IgD-negative memory B cell (primary cell): ENCODE results near the gene TBC1D12. TPM values are rescaled to one million over a fixed set of nuclear protein-coding genes. Genes with fewer than 3 reads are reported as not detected.
A peak's percentile ranks its signal among the peaks of the same experiment; 100 is the strongest.

Source experiments
- H3K27ac Mint-ChIP-seq, 3 donors: one replicate each; pipeline ENCODE4 v1.8.0; 2020 to 2022; ENCODE audit warnings: mild to moderate bottlenecking in 3 of 3, mixed read lengths in 3 of 3, moderate library complexity in 1 of 3
- H3K27me3 Mint-ChIP-seq: one replicate; pipeline ENCODE4 v1.8.0; 2021; ENCODE audit warnings: mixed read lengths
- H3K36me3 Mint-ChIP-seq: one replicate; pipeline ENCODE4 v1.8.0; 2020; ENCODE audit warnings: mild to moderate bottlenecking, mixed read lengths
- H3K4me1 Mint-ChIP-seq, 3 donors: one replicate each; pipeline ENCODE4 v1.8.0; 2020 to 2022; ENCODE audit warnings: mixed read lengths in 3 of 3, mild to moderate bottlenecking in 1 of 3
- H3K4me3 Mint-ChIP-seq, 4 donors: one replicate each; pipeline ENCODE4 v1.8.0; 2020 to 2022; ENCODE audit warnings: mild to moderate bottlenecking in 4 of 4, mixed read lengths in 4 of 4, moderate library complexity in 3 of 4
- H3K9me3 Mint-ChIP-seq, 3 donors: one replicate each; pipeline ENCODE4 v1.8.0; 2020 to 2021; ENCODE audit warnings: mixed read lengths in 3 of 3, mild to moderate bottlenecking in 1 of 3
- polyA plus RNA-seq: library from polyadenylated mRNA; unstranded; fragments of 300-500 nt; fragmentation: Illumina TruSeq; gene quantifications from one replicate; pipeline ENCODE4 v1.2.3, GENCODE V29; 2021

TBC1D12 gene
- polyA plus RNA-seq, 1 donor from 2014 or later: 2.9 TPM

DNA sequence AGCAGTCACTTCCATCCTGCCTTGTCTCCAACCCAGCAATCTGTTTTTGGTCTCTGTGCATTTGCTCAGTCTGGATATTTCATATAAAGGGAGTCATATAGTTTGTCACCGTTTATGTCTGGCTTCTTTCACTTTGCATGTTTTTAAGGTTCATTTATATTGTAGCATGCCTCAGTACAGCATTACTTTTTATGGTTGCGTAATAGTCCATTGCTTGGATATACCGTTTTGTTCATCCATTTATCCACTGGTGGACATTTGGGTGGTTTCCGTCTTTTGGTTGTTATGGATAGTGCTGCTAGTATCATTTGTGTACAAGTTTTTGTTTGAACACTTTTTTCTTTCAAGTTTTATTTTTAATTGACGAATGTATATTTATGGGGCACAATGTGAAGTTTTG lies 18.2 kb downstream of the TBC1D12 start:
- Mint-ChIP-seq H3K4me1 (peaks cover 11 to 39% (median 23%) of the 10 kb centered on the region in 3 donors), H3K9me3 (peaks cover 0 to 4% (median 0%) of the 10 kb centered on the region in 3 donors), H3K36me3 (peaks cover 6% of the 10 kb centered on the region), H3K4me3 (no peak overlapping the region), H3K27ac (no peak overlapping the region), H3K27me3 (no peaks in the 10 kb centered on the region)

DNA sequence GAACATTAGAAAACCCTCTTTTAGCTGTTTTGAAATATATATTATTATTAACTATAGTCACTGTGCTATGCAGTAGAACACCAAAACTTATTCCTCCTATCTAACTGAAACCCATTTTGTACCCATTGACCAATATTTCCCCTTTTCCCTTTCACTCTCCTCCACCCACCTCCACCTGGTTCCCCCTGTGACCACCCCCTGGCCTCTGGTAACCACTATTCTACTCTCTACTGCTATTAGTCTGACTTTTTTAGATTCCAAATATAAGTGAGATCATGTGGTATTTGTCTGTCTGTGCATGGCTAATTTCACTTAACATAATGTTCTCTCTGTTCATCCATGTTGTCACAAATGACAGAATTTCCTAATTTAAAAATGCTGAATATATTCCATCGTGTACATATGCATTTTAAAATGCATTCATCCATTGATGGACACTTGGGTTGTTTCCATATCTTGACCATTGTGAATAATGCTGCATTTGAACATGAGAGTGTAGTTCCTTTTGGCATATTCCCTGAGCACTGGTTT lies 18.7 kb downstream of the TBC1D12 start:
- Mint-ChIP-seq H3K27me3 (no peaks in the 10 kb centered on the region), H3K27ac (no peak overlapping the region), H3K9me3 (peaks cover 0 to 6% (median 0%) of the 10 kb centered on the region in 3 donors), H3K4me3 (peak overlapping the region in 1 of 4 donors; percentile 44), H3K4me1 (peaks cover 7 to 35% (median 20%) of the 10 kb centered on the region in 3 donors), H3K36me3 (peaks cover 7% of the 10 kb centered on the region)

- H3K4me3 Mint-ChIP-seq: no peak overlapping the region
- H3K27ac Mint-ChIP-seq: no peak overlapping the region
- no peaks in the 10 kb centered on the region for H3K27me3 Mint-ChIP-seq
- H3K36me3 Mint-ChIP-seq: peaks cover 16% of the 10 kb centered on the region
- H3K4me1 Mint-ChIP-seq: peaks cover 14 to 35% (median 24%) of the 10 kb centered on the region in 3 donors
- H3K9me3 Mint-ChIP-seq: peaks cover 0 to 8% (median 5%) of the 10 kb centered on the region in 3 donors
Measured at GRCh38 chr10:94423627-94424026, 21.3 kb downstream of the TBC1D12 start.

DNA sequence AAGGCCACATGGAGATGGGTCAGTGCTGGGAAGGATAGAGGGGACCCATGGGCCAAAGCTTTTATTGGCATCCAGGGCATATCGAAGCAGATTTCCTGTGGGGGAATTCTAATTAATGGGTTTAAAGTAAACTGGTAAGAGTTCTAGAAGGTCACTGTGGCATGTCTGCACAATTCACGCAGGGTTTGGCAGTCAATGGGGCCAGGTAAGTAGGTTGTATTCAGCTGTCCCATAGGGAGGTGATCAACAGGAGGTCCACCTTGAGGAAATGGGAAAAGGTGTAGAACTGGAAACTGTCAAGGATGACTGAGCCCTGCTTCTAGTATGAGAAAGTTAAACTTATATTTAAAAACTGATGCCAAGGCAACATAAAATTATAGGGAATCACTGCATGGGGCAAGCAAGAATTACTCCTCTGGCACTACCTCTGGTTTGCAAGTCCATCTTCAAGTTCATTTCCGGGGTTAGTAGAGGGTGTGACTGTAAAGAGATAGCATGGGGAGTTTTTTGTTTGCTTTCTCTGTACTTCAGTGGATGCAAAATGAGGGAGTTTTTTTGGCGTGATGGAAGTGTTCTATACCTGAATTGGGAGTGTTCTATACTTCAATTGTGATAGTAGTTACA lies 22.5 kb downstream of the TBC1D12 start:
- H3K4me1 Mint-ChIP-seq: peaks cover 14 to 33% (median 22%) of the 10 kb centered on the region in 3 donors
- H3K4me3 Mint-ChIP-seq: no peak overlapping the region
- no peak overlapping the region for H3K27ac Mint-ChIP-seq
- peaks cover 0 to 8% (median 5%) of the 10 kb centered on the region in 3 donors for H3K9me3 Mint-ChIP-seq
- H3K27me3 Mint-ChIP-seq: no peaks in the 10 kb centered on the region
- H3K36me3 Mint-ChIP-seq: peaks cover 16% of the 10 kb centered on the region

- Mint-ChIP-seq H3K27me3 (no peaks in the 10 kb centered on the region), H3K9me3 (peaks cover 0 to 8% (median 5%) of the 10 kb centered on the region in 3 donors), H3K36me3 (peaks cover 16% of the 10 kb centered on the region), H3K27ac (no peak overlapping the region), H3K4me1 (peaks cover 16 to 27% (median 17%) of the 10 kb centered on the region in 3 donors), H3K4me3 (no peak overlapping the region)
Measured at GRCh38 chr10:94425942-94426341, 23.6 kb downstream of the TBC1D12 start.

DNA sequence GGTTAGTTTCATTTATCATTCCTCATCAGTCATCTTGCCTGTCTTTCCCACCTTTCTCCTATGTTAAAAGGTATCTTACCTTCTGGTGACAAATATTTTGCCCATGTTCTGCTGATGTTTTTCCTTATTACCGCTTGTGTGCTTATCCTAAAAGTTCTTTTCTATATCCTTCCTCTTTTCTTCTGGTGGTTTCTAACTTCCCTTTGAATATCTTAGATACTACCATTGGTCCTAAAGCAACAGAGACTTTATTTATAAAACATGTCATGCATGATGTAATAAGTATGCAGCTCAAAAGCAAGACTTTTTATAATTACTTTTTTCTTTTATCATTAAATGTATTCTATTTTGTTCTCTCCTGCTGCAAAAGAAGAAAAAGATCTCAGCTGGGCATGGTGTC lies 24.8 kb downstream of the TBC1D12 start:
- H3K27me3 Mint-ChIP-seq: no peaks in the 10 kb centered on the region
- peaks cover 14% of the 10 kb centered on the region for H3K36me3 Mint-ChIP-seq
- peaks cover 13 to 17% (median 14%) of the 10 kb centered on the region in 3 donors for H3K4me1 Mint-ChIP-seq
- H3K27ac Mint-ChIP-seq: no peak overlapping the region
- H3K4me3 Mint-ChIP-seq: peak overlapping the region in 1 of 4 donors; percentile 9
- H3K9me3 Mint-ChIP-seq: peaks cover 0 to 8% (median 5%) of the 10 kb centered on the region in 3 donors

DNA sequence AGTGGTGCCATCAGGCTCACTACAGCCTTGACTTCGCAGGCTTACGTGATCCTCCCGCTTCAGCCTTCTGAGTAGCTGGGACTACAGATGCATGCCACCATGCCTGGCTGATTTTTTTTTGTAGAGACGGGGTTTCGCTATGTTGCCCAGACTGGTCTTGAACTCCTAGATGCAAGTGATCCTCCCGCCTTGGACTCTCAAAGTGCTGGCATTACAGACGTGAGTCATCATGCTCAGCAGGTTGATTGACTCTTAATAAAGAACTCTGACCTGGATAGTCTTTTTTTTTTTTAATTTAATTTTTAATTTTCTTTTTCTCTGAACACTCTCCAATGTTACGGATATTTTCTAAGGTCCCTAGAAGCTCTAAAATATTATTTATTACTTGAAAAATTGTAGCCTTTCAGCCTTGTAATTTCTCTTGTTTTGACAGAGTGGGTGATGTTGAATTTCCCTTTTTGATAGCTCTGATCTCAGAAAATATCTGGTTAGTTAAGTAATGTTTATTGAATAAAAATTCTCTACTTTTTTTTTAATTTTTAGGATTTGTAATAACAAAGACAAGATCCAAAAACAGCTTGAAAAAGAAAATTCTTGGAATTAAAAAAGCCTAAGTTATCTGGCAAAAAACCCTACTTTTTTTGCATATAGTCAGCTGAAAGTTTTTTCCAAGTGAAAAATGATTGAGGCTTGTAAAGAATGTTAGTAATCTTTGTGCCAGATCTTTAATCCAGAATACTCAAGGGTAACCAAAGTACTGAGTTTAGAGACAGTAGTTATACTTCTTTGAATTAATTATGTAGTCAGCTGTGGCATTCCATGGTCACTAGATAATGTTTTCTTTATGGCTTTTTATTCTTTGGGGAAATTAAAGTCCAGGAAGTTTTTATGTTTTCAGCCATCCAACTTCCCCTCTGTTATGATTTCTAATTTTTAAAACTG lies 26.7 kb downstream of the TBC1D12 start:
- no peak overlapping the region for H3K27ac Mint-ChIP-seq
- H3K36me3 Mint-ChIP-seq: peaks cover 14% of the 10 kb centered on the region
- peak overlapping the region in 1 of 4 donors; percentile 17 for H3K4me3 Mint-ChIP-seq
- peaks cover 0 to 8% (median 5%) of the 10 kb centered on the region in 3 donors for H3K9me3 Mint-ChIP-seq
- peaks cover 13 to 23% (median 14%) of the 10 kb centered on the region in 3 donors for H3K4me1 Mint-ChIP-seq
- no peaks in the 10 kb centered on the region for H3K27me3 Mint-ChIP-seq

DNA sequence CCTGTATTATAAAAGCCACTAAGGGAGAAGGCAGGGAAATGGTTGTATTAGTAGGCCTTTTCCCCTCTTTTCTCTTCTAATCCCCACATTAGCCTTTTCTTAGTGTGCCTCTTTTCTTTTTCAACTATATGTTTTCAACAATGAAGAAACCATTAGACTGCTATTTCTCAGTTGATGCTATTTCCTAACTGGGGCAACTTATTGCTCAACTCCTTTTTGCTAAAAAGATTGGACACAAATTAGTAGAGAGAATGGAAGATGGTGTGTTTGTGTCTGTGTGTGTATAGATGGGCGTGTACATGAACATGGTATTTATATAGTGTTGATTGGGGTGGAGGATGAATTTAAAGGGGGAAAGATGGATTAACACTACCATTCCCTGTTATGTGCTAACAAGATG lies 28.4 kb downstream of the TBC1D12 start:
- Mint-ChIP-seq H3K4me1 (peaks cover 11 to 19% (median 13%) of the 10 kb centered on the region in 3 donors), H3K9me3 (peaks cover 0 to 6% (median 4%) of the 10 kb centered on the region in 3 donors), H3K36me3 (peaks cover 10% of the 10 kb centered on the region), H3K27ac (no peak overlapping the region), H3K4me3 (peak overlapping the region in 1 of 4 donors; percentile 1), H3K27me3 (no peaks in the 10 kb centered on the region)

GRCh38 chr10:94432443-94432842 lies 30.1 kb downstream of the TBC1D12 start:
- H3K36me3 Mint-ChIP-seq: peaks cover 7% of the 10 kb centered on the region
- H3K27ac Mint-ChIP-seq: no peak overlapping the region
- H3K4me1 Mint-ChIP-seq: peaks cover 8 to 13% (median 9%) of the 10 kb centered on the region in 3 donors
- no peak overlapping the region for H3K4me3 Mint-ChIP-seq
- peaks cover under 1% of the 10 kb centered on the region for H3K27me3 Mint-ChIP-seq
- peaks cover under 1 to 4% (median 1%) of the 10 kb centered on the region in 3 donors for H3K9me3 Mint-ChIP-seq

DNA sequence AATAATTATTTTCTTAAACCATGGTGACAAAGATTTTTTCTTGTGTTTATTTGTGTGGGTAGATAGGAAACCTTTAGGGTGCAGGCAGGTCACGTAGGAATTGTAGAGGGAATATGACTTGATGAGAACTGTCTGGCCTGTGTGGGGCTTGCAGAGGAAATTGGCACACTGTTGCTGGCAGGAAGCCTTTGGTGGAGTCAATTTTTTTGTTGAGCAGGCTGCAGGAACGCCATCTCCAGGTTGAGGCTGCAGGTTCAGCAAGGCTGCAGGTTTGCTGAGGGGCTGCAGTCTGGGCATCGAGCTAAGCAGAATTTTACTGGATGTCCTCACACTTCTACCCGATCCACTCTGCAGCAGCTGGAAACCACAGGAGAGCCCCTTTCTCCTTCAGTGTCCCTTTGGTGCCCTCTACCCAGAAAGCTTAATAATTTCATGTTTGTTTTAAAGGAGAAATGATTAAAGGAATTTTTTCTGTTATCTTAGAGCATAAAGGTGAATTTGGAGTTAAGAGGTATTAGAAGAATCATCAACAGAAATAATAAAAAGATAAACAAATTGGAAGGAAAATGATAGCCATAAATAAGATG lies 37.0 kb downstream of the TBC1D12 start:
- H3K4me1 Mint-ChIP-seq: peaks cover 4 to 6% (median 6%) of the 10 kb centered on the region in 3 donors
- H3K4me3 Mint-ChIP-seq: no peak overlapping the region
- peaks cover 2% of the 10 kb centered on the region for H3K27me3 Mint-ChIP-seq
- peaks cover 2% of the 10 kb centered on the region for H3K36me3 Mint-ChIP-seq
- no peak overlapping the region for H3K27ac Mint-ChIP-seq
- peaks cover 2 to 7% (median 5%) of the 10 kb centered on the region in 3 donors for H3K9me3 Mint-ChIP-seq

DNA sequence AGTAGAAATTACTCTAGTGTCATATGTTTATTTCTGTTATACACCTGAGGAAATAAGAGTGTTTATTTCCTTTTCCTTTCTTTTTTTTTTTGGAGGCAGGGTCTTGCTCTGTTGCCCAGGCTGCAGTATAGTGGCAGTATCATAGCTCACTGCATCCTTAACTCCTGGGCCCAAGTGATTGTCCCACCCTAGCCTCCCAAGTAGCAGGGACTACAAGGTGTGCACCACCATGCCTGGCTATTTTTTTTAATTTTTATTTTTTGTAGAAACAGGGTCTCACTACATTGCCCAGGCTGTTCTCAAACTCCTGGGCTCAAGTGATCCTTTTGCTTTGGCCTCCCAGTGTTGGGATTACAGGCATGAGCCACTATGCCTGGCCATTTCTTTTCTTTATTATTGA lies 37.8 kb downstream of the TBC1D12 start:
- Mint-ChIP-seq H3K27ac (no peak overlapping the region), H3K9me3 (peaks cover 2 to 7% (median 5%) of the 10 kb centered on the region in 3 donors), H3K4me1 (peaks cover 4 to 6% (median 5%) of the 10 kb centered on the region in 3 donors), H3K36me3 (peaks cover 2% of the 10 kb centered on the region), H3K27me3 (peaks cover 2% of the 10 kb centered on the region), H3K4me3 (no peak overlapping the region)

GRCh38 chr10:94443047-94443446 lies 40.7 kb downstream of the TBC1D12 start:
- H3K36me3 Mint-ChIP-seq: no peaks in the 10 kb centered on the region

GRCh38 chr10:94443549-94443948 lies 41.2 kb downstream of the TBC1D12 start:
- H3K36me3 Mint-ChIP-seq: no peaks in the 10 kb centered on the region
- no peak overlapping the region for H3K4me3 Mint-ChIP-seq
- H3K4me1 Mint-ChIP-seq: peaks cover 0 to 6% (median 4%) of the 10 kb centered on the region in 3 donors
- no peaks in the 10 kb centered on the region for H3K27me3 Mint-ChIP-seq
- H3K9me3 Mint-ChIP-seq: peaks cover 0 to 2% (median 0%) of the 10 kb centered on the region in 3 donors
- H3K27ac Mint-ChIP-seq: no peak overlapping the region

More at GRCh38 chr10:94443047-94443446, 40.7 kb downstream of the TBC1D12 start:
- Mint-ChIP-seq H3K27ac (no peak overlapping the region), H3K9me3 (peaks cover 0 to 2% (median 0%) of the 10 kb centered on the region in 3 donors), H3K27me3 (no peaks in the 10 kb centered on the region), H3K4me1 (peaks cover 0 to 6% (median 4%) of the 10 kb centered on the region in 3 donors), H3K4me3 (no peak overlapping the region)

DNA sequence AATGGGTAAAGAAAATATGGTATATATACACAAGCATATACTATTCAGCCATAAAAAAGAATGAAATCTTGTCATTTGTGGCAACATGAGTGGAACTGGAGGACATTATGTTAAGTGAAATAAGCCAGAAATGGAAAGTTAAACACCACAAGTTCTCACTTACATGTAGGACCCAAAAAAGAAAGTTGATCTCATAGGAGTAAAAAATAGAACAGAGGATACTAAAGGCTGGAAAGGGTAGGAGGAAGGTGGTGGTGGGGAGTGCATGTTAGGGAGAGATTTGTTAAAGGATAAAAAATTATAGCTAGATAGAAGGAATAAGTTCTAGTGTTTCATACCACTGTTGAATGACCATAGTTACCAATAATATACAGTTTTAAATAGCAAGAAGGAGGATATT lies 48.4 kb downstream of the TBC1D12 start:
- Mint-ChIP-seq H3K9me3 (peaks cover 9 to 17% (median 10%) of the 10 kb centered on the region in 3 donors), H3K36me3 (peaks cover 12% of the 10 kb centered on the region), H3K4me1 (no peaks in the 10 kb centered on the region), H3K27ac (peak overlapping the region in 1 of 3 donors; percentile 18), H3K27me3 (no peaks in the 10 kb centered on the region), H3K4me3 (no peak overlapping the region)
